ENCODE measurements around the gene OR6N2. TPM values are rescaled to one million over a fixed set of nuclear protein-coding genes. Genes with fewer than 3 reads are reported as not detected.

Gene OR6N2
- total RNA-seq, 1 donor from 2014 or later: 6.3 TPM

DNA sequence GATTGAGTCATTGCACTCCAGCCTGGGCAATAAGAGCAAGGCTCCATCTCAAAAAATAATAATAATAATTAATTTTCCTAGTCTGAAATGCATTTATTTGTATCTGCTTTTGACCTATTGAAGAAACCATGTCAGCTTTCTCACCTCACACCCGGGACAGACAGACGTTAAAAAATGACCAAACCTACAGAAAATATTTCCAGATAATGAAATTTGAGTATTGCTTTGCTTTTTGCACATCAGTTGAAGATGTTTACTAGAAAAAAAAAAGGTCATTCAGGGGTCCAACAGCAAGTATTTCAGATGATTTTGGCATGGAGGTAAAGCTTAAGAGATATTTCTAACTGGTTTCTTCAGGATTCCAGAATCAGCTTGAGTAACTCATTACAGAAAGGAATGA is 26.6 kb downstream of the OR6N2 start, which contains the start of gene OR6K6:
Gene OR6K6, plus strand, starts transcription at position 301 of the 400 bp plus-strand sequence. CDS start 168 bp downstream, outside the sequence.
- no peak for DNase-seq (ENCODE audit: low spot score)

- DNase-seq (ENCODE audit: low spot score): no peak
Measured at GRCh38 chr1:158752155-158752712, 28.8 kb downstream of the OR6N2 start.

DNA sequence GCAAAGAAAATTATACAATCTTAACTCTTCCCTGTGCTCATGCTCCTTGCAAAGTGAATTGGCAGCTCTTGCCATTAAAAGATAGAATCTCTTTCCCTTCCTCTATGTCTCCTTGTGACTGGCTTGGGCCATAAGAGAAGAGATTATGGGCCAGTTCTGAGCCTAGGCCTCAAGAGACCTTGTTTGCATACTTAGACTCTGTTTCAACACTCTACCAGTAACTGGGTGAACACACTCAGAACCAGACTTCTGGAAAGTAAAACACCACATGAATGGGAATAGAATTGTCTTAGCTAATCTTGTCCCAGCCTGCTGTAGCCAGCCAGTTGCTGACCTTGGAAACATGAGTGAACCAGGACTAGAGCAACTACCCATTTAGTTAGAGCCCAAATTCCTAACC is 45.2 kb downstream of the OR6N2 start:
- no peak for DNase-seq (ENCODE audit: low spot score)

DNA sequence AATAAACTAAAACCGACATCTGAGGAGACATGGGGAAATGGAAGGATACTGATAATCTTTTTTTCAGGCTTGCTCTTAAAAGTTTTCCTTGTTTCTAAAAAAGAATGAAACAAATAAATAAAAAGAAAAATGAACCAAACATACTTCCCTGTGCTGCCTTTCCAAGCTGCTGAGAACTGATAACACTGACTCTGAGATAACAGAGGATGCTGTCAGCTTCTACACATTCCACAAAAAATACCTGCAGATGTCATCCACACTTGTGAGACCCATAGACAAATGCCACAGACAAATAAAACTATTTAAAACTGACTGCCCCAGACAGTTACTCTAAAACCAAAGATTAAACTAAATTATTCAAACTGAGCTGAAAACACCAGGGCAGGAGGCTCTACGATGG is 48.5 kb downstream of the OR6N2 start:
- DNase-seq (ENCODE audit: low spot score): no peak

- DNase-seq (ENCODE audit: low spot score): no peak
Measured at GRCh38 chr1:158731707-158732106, 49.3 kb downstream of the OR6N2 start.

DNA sequence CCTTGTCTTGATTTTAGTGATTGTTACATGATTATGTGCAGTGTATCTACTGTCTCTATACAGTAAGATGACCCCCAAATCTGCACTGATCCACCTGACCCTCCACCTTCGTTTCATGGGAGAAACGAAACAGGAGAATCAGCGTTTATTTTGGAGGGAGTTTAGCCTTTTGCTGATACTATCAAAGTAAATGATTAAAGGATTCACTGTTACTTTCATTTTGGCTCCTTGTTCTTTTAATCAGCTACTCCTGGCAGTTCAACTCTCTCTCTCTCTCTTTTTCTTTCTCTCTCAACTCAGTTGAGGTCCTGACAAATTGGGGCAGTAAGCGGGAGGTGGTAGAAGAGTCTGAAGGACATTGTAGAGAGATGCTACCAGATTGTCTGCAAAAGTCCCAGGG is 50.6 kb downstream of the OR6N2 start:
- no peak for DNase-seq (ENCODE audit: low spot score)

- DNase-seq (ENCODE audit: low spot score): peak; percentile 28
Measured at GRCh38 chr1:158728510-158729225, 52.3 kb downstream of the OR6N2 start.

DNA sequence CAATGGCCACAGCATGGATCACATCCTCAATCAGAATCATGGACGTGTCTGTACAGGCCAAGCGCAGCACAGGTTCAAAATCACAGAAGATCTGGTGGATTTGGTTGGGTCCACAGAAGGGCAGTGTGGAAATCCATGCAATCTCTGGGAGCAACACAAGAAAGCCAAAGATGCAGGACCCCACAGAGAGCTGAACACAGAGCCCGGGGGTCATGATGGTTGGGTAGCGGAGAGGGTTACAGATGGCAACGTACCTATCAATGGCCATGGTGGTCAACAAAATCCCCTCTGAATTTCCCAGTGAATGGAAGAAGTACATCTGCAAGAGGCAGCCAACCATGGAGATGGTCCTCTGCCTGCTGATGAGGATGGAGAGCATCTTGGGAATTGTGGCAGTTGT is 56.6 kb downstream of the OR6N2 start:
- DNase-seq (ENCODE audit: low spot score): no peak

Other genes with a start within 250 kb of the OR6N2 start
- gene OR6Y1, start 226.8 kb downstream of the OR6N2 start, total RNA-seq (ENCODE audit: insufficient read depth, low replicate concordance): 7.7 TPM
- 7.9 TPM for gene OR6P1, start 210.6 kb downstream of the OR6N2 start, total RNA-seq (ENCODE audit: insufficient read depth, low replicate concordance)
- gene OR10X1, start 201.3 kb downstream of the OR6N2 start, total RNA-seq (ENCODE audit: insufficient read depth, low replicate concordance): 5.1 TPM
- gene OR10Z1, start 175.9 kb downstream of the OR6N2 start, total RNA-seq (ENCODE audit: insufficient read depth, low replicate concordance): 3.6 TPM
- gene SPTA1, start 94.5 kb downstream of the OR6N2 start, total RNA-seq (ENCODE audit: insufficient read depth, low replicate concordance): 3.9 TPM
- 9.1 TPM for gene OR6K2, start 80.6 kb downstream of the OR6N2 start, total RNA-seq (ENCODE audit: insufficient read depth, low replicate concordance)
- 6.3 TPM for gene OR6K3, start 60.5 kb downstream of the OR6N2 start, total RNA-seq (ENCODE audit: insufficient read depth, low replicate concordance)
- gene OR6K6, start 26.5 kb downstream of the OR6N2 start, total RNA-seq (ENCODE audit: insufficient read depth, low replicate concordance): 10.1 TPM
- 2.2 TPM for gene OR6N1, start 9.0 kb downstream of the OR6N2 start, total RNA-seq (ENCODE audit: insufficient read depth, low replicate concordance)
- 15.9 TPM for gene MNDA, start 50.1 kb upstream of the OR6N2 start, total RNA-seq (ENCODE audit: insufficient read depth, low replicate concordance)
- 5.8 TPM for gene PYHIN1, start 150.3 kb upstream of the OR6N2 start, total RNA-seq (ENCODE audit: insufficient read depth, low replicate concordance)
- gene IFI16, start 228.7 kb upstream of the OR6N2 start, total RNA-seq (ENCODE audit: insufficient read depth, low replicate concordance): 24.8 TPM